Mesendoderm (in vitro differentiated cells): ENCODE data around the gene TOR3A.
"Not testable (repeated sequence)": the region's sequence is repeated elsewhere in the genome, so short reads cannot be mapped to it uniquely, and the experiment has no call there.

Experiments
- DNase-seq: peaks from one replicate; pipeline ENCODE4 v3.0.0; 2013
- H2AK5ac ChIP-seq: 2 replicates; pipeline ENCODE4 v1.6.1; 2013; ENCODE audit warnings: low read length, inconsistent platforms
- H2BK120ac ChIP-seq: 2 replicates; pipeline ENCODE4 v1.6.1; 2013; ENCODE audit warnings: low read depth, mild to moderate bottlenecking, low read length, moderate library complexity, mixed read lengths
- H2BK15ac ChIP-seq: replicated peaks from 2 replicates; pipeline ENCODE4 v1.6.1; 2013; ENCODE audit warnings: low read depth, mild to moderate bottlenecking, moderate library complexity
- H2BK5ac ChIP-seq: 2 replicates; pipeline ENCODE4 v1.6.1; 2013; ENCODE audit warnings: low read length, inconsistent platforms
- H3K18ac ChIP-seq: 2 replicates; pipeline ENCODE4 v1.6.1; 2013; ENCODE audit warnings: mild to moderate bottlenecking, low read length, mixed read lengths
- H3K23ac ChIP-seq: one replicate; pipeline ENCODE4 v1.6.1; 2013; ENCODE audit warnings: low read length
- H3K27ac ChIP-seq: 2 replicates; pipeline ENCODE4 v1.5.1; 2013; ENCODE audit warnings: low read depth, mild to moderate bottlenecking, inconsistent platforms, low read length, moderate library complexity
- H3K27me3 ChIP-seq: 2 replicates; pipeline ENCODE4 v1.6.1; 2013; ENCODE audit warnings: low read length, control low read depth, mild to moderate bottlenecking, inconsistent platforms; ENCODE audit not compliant: insufficient read depth, poor library complexity
- H3K36me3 ChIP-seq: 2 replicates; pipeline ENCODE4 v1.6.1; 2013; ENCODE audit warnings: low read length, inconsistent platforms; ENCODE audit not compliant: control insufficient read depth, insufficient read depth
- H3K4ac ChIP-seq: one replicate; pipeline ENCODE4 v1.6.1; 2013; ENCODE audit warnings: low read depth, mild to moderate bottlenecking, low read length, moderate library complexity
- H3K4me1 ChIP-seq: 2 replicates; pipeline ENCODE4 v1.6.1; 2013; ENCODE audit warnings: low read depth, low read length, inconsistent platforms; ENCODE audit not compliant: control insufficient read depth
- H3K4me2 ChIP-seq: 2 replicates; pipeline ENCODE4 v1.6.1; 2013; ENCODE audit warnings: low read length
- H3K4me3 ChIP-seq: 2 replicates; pipeline ENCODE4 v1.5.1; 2013; ENCODE audit warnings: mild to moderate bottlenecking, low read length
- H3K56ac ChIP-seq: one replicate; pipeline ENCODE4 v1.6.1; 2013; ENCODE audit warnings: low read length
- H3K79me1 ChIP-seq: 2 replicates; pipeline ENCODE4 v1.6.1; 2013; ENCODE audit warnings: low read length, inconsistent platforms
- H3K79me2 ChIP-seq: 2 replicates; pipeline ENCODE4 v1.6.1; 2013; ENCODE audit warnings: mild to moderate bottlenecking, low read length; ENCODE audit not compliant: control insufficient read depth, insufficient read depth
- H3K9ac ChIP-seq: 2 replicates; pipeline ENCODE4 v1.6.1; 2013; ENCODE audit warnings: low read length, inconsistent platforms
- H4K5ac ChIP-seq: one replicate; pipeline ENCODE4 v1.6.1; 2013; ENCODE audit warnings: low read length
- H4K8ac ChIP-seq: one replicate; pipeline ENCODE4 v1.6.1; 2013; ENCODE audit warnings: low read depth, mild to moderate bottlenecking, control low read depth, low read length, moderate library complexity
- WGBS: extraction: QIAGEN DNeasy Blood & Tissue Kit; methylation state at CpG from one replicate; pipeline ENCODE4 v1.1.7; 2013; ENCODE audit warnings: low lambda C conversion rate, missing lambda C conversion rate; ENCODE audit not compliant: insufficient coverage; ENCODE audit errors: extremely low coverage; 5-methylcytosine and 5-hydroxymethylcytosine counted together

The TOR3A gene

GRCh38 chr1:179040175-179040551 lies 41.7 kb upstream of the TOR3A start:
- H3K56ac ChIP-seq, H3K36me3 ChIP-seq, H4K5ac ChIP-seq, H3K4me3 ChIP-seq, H2BK5ac ChIP-seq, H3K23ac ChIP-seq, H4K8ac ChIP-seq, H3K27ac ChIP-seq, H3K18ac ChIP-seq, H2BK120ac ChIP-seq, DNase-seq, H2BK15ac ChIP-seq, H3K27me3 ChIP-seq, H3K4me2 ChIP-seq, H3K4me1 ChIP-seq, H3K4ac ChIP-seq, H2AK5ac ChIP-seq, H3K9ac ChIP-seq: not testable (repeated sequence)
- peaks cover 22% of the 10 kb centered on the region for H3K79me1 ChIP-seq
- H3K79me2 ChIP-seq, result peaks cover 23% of the 10 kb centered on the region
- WGBS, result no CpG with 5 or more reads among the region's 27 CpGs

- Histone ChIP-seq H3K27ac (no peak overlapping the region), H3K9ac (no peak overlapping the region), H3K18ac (no peak overlapping the region), H3K56ac (no peak overlapping the region), H2BK120ac (no peak overlapping the region), H3K36me3 (no peaks in the 10 kb centered on the region), H3K79me2 (peaks cover 14% of the 10 kb centered on the region), H3K4me3 (no peak overlapping the region), H3K4me1 (no peaks in the 10 kb centered on the region), H2BK5ac (no peak overlapping the region), H4K8ac (no peak overlapping the region), H3K27me3 (no peaks in the 10 kb centered on the region), H3K4me2 (no peak overlapping the region), H4K5ac (no peak overlapping the region), H3K4ac (no peak overlapping the region), H2BK15ac (no peak overlapping the region), H3K79me1 (peaks cover 17% of the 10 kb centered on the region), H2AK5ac (no peak overlapping the region), H3K23ac (no peak overlapping the region)
- WGBS, result no CpG with 5 or more reads among the region's 8 CpGs
- DNase-seq, result no peak
These were observed 39.8 kb upstream of the TOR3A start for GRCh38 chr1:179042087-179042486.

- no peak overlapping the region for H3K56ac ChIP-seq
- H3K4me1 ChIP-seq, result no peaks in the 10 kb centered on the region
- H4K5ac ChIP-seq, result no peak overlapping the region
- no peak overlapping the region for H2AK5ac ChIP-seq
- no peak overlapping the region for H3K9ac ChIP-seq
- no peak overlapping the region for H3K4ac ChIP-seq
- DNase-seq, result no peak
- H3K23ac ChIP-seq, result no peak overlapping the region
- no peak overlapping the region for H3K18ac ChIP-seq
- no peak overlapping the region for H2BK15ac ChIP-seq
- H3K79me2 ChIP-seq, result peaks cover 13% of the 10 kb centered on the region
- H3K79me1 ChIP-seq, result peaks cover 18% of the 10 kb centered on the region
- H3K4me2 ChIP-seq, result no peak overlapping the region
- H3K36me3 ChIP-seq, result no peaks in the 10 kb centered on the region
- no peak overlapping the region for H4K8ac ChIP-seq
- no peaks in the 10 kb centered on the region for H3K27me3 ChIP-seq
- no peak overlapping the region for H3K27ac ChIP-seq
- no peak overlapping the region for H3K4me3 ChIP-seq
- no CpG with 5 or more reads among the region's 5 CpGs for WGBS
- H2BK5ac ChIP-seq, result no peak overlapping the region
- H2BK120ac ChIP-seq, result no peak overlapping the region
These were observed 39.2 kb upstream of the TOR3A start for GRCh38 chr1:179042700-179043099.

GRCh38 chr1:179043266-179043665 lies 38.6 kb upstream of the TOR3A start:
- no peak overlapping the region for H3K4me3 ChIP-seq

GRCh38 chr1:179043907-179044306 lies 38.0 kb upstream of the TOR3A start:
- peaks cover 8% of the 10 kb centered on the region for H3K79me2 ChIP-seq
- H2AK5ac ChIP-seq, result no peak overlapping the region
- no peak overlapping the region for H2BK5ac ChIP-seq
- H3K18ac ChIP-seq, result no peak overlapping the region
- no peak overlapping the region for H3K4me2 ChIP-seq
- no peak overlapping the region for H4K5ac ChIP-seq
- no peak for DNase-seq
- H4K8ac ChIP-seq, result no peak overlapping the region
- no peak overlapping the region for H3K56ac ChIP-seq
- no peak overlapping the region for H3K4me3 ChIP-seq
- H3K79me1 ChIP-seq, result peaks cover 14% of the 10 kb centered on the region
- no CpG with 5 or more reads among the region's 5 CpGs for WGBS
- no peak overlapping the region for H3K9ac ChIP-seq
- H3K27me3 ChIP-seq, result no peaks in the 10 kb centered on the region
- H3K27ac ChIP-seq, result no peak overlapping the region
- no peaks in the 10 kb centered on the region for H3K4me1 ChIP-seq
- no peak overlapping the region for H3K4ac ChIP-seq
- H2BK15ac ChIP-seq, result no peak overlapping the region
- no peaks in the 10 kb centered on the region for H3K36me3 ChIP-seq
- no peak overlapping the region for H2BK120ac ChIP-seq
- H3K23ac ChIP-seq, result no peak overlapping the region

More at GRCh38 chr1:179043266-179043665, 38.6 kb upstream of the TOR3A start:
- H3K79me1 ChIP-seq, result peaks cover 18% of the 10 kb centered on the region
- H3K18ac ChIP-seq, result no peak overlapping the region
- no peak overlapping the region for H2BK5ac ChIP-seq
- no peak overlapping the region for H4K5ac ChIP-seq
- no peak overlapping the region for H3K27ac ChIP-seq
- H3K36me3 ChIP-seq, result no peaks in the 10 kb centered on the region
- H3K23ac ChIP-seq, result no peak overlapping the region
- H3K9ac ChIP-seq, result no peak overlapping the region
- no peaks in the 10 kb centered on the region for H3K4me1 ChIP-seq
- no peak overlapping the region for H3K4ac ChIP-seq
- H2BK120ac ChIP-seq, result no peak overlapping the region
- H2AK5ac ChIP-seq, result no peak overlapping the region
- DNase-seq, result no peak
- no peaks in the 10 kb centered on the region for H3K27me3 ChIP-seq
- peaks cover 12% of the 10 kb centered on the region for H3K79me2 ChIP-seq
- no peak overlapping the region for H3K56ac ChIP-seq
- no peak overlapping the region for H4K8ac ChIP-seq
- WGBS, result no CpG with 5 or more reads among the region's 4 CpGs
- H2BK15ac ChIP-seq, result no peak overlapping the region
- no peak overlapping the region for H3K4me2 ChIP-seq

- DNase-seq, result no peak
- H3K4me3 ChIP-seq, result no peak overlapping the region
- H3K4ac ChIP-seq, result no peak overlapping the region
- H2BK15ac ChIP-seq, result no peak overlapping the region
- H3K79me1 ChIP-seq, result peaks cover 11% of the 10 kb centered on the region
- H2BK120ac ChIP-seq, result no peak overlapping the region
- no peak overlapping the region for H3K9ac ChIP-seq
- no peak overlapping the region for H3K56ac ChIP-seq
- no peaks in the 10 kb centered on the region for H3K27me3 ChIP-seq
- H3K23ac ChIP-seq, result no peak overlapping the region
- no peaks in the 10 kb centered on the region for H3K36me3 ChIP-seq
- H4K8ac ChIP-seq, result no peak overlapping the region
- H4K5ac ChIP-seq, result no peak overlapping the region
- H3K27ac ChIP-seq, result no peak overlapping the region
- H2BK5ac ChIP-seq, result no peak overlapping the region
- no peaks in the 10 kb centered on the region for H3K4me1 ChIP-seq
- no CpG with 5 or more reads among the region's 14 CpGs for WGBS
- H3K79me2 ChIP-seq, result peaks cover 4% of the 10 kb centered on the region
- H3K18ac ChIP-seq, result no peak overlapping the region
- H3K4me2 ChIP-seq, result no peak overlapping the region
- H2AK5ac ChIP-seq, result no peak overlapping the region
These were observed 34.8 kb upstream of the TOR3A start for GRCh38 chr1:179046808-179047635.
